HL-60/S4 treated with phorbol 12-myristate 13-acetate at 8.2 ng/mL for 4 days and 3 days (cell line): ENCODE results near the gene MLPH.
"Not testable (repeated sequence)": the region's sequence is repeated elsewhere in the genome, so short reads cannot be mapped to it uniquely, and the experiment has no call there.

Experiments
- in situ Hi-C: fragments of 300-500 bp; cut with MboI; formaldehyde crosslinking; loops from 2 replicates; pipeline ENCODE4 v1.15.0; 2022; ENCODE audit warnings: low sequenced_read_pairs

MLPH gene

DNA sequence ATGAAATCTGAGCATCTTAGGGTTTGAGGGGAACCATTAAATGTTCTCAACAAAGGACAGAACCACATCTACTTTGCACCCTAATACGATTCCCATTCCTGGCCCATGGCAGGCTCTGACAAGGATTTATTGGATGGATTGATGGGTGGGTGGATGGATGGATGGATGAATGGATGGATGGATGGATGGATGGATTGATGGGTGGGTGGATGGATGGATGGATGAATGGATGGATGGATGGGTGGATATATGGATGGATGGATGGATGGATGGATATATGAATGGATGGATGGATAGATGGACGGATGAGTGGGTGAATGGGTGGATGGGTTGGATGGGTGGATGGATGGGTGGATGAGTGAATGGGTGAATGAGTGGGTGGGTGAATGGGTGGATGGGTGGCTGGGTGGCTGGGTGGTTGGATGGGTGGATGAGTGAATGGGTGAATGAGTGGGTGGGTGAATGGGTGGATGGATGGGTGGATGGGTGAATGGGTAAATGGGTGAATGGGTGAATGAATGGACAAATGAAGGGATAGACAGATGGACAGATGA lies 29.6 kb upstream of the MLPH start:
- in situ Hi-C loops: no loop called here

DNA sequence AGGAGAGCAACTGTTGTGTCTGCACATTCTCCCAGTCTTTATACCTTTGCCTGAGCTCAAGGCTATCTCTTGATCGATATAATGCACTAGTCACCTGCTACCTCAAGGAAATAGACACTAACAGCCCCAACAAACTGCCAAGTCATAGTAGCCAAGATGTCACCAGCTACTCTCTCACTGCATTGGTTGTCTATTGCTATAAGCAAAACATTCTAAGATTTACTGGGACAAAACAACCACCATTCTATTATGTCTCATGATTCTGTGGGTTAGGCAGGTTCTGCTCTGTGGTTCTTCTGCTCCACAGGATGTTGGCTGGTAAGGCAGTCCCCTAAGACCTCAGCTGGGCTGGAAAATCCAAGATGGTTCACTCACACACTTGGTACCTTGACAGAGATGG lies 28.5 kb upstream of the MLPH start:
- in situ Hi-C loops: no loop called here

- in situ Hi-C loops: no loop called here
These were observed 27.8 kb upstream of the MLPH start for GRCh38 chr2:237459226-237459625.

DNA sequence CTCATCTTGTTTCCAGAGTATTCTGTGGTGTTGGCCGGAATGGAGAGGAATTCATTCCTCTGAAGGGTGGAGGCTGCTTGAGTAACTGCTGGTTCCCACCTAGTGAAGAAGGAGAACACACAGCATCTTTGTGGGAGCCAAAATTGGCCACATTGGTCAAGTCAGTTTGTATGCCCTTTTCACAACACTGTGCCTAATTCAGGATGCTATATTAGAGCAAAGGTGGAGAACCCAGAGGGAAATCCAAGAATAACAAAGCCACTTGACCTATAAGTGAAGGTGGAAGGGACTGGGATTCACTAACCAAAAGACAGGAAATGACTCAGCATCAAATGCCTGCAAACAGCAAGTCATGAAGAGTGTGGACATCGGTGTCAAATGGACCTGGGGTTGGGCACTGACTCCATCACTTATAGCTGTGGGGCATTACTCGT lies 27.3 kb upstream of the MLPH start:
- in situ Hi-C loops: no loop called here

DNA sequence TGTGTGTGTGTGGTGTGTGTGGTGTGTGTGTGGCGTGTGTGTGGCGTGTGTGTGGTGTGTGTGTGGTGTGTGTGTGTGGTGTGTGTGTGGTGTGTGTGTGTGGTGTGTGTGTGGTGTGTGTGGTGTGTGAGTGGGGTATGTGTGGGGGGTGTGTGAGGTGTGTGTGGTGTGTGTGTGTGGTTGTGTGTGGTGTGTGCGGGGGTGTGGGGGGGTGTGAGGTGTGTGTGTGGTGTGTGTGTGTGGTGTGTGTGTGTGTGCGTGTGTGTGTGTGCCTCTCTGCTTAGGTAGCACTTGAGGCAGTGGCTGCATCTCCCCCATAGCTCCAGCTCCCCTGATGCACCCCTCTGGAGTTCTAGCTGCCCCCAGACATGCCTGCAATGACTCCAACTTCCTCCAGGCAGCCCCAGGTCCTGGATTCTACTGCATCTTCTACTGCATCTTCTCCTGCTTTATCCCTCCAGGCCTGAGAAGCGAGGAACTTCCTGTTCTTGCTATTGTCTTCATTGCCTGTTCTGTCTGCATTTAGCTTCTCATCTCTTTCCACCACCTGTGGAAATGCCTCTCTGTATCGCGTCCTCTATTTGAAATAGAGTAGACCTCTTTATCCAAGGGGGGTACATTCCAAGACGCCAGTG lies 22.2 kb upstream of the MLPH start:
- in situ Hi-C loops: no loop called here

DNA sequence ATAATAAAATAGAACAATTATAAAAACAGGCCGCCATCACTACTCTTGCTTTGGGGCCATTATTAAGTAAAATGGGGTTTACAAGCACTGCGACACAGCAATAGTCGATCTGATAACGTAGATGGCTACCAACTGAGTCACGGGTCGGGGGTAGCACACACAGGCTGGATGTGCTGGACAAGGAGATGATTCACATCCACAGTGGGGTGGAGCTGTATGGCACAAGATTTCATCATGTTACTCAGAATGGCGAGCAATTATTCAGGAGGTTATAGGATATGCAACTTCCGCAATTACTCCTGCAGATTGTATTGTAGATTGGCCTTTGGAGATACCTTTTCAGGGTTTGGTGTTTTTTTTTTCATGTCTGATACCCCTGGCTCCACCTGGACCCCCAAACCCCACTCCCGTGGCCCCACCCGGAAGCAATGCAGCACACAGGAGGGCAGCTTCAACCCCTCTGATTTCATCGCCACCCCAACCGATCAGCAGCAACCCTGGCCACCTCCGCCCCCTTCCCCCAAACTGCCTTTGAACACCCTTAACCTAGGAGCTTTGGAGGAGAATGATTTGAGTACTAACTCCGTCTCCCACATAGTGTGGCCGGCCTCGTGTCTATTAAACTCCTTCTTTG lies 21.4 kb upstream of the MLPH start:
- in situ Hi-C loops: no loop called here

GRCh38 chr2:237466211-237466610 lies 20.8 kb upstream of the MLPH start:
- in situ Hi-C loops: no loop called here

DNA sequence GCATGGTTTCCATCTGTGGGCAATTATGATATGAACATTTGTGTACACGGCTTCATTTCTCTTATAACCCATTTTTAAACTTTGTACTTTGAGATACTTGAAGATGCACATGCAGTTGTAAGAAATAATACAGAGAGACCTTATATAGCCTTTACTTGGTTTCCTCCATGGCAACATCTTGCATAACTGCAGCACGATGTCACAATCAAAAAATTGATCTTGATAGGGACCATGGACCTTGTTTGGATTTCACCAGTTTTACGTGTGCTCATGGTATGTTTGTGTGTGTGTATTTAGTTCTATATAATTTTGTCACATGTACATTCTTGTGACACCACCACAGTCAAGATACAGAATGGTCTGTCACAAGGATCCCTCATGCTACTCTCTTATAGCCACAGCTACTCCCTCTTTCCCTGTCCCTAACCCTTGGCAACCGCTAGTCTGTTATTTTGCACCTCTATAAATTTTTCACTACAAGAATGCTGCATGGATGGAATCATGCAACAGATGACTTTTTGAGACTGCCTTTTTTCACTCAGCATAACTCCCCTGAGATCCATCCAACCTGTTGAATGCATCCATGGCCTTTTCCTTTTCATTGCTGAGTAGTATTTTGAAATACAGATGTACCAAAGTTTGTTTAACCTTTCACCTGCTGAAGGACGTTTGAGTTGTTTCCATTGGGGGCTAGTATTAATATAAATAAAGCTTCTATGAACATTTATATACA lies 19.4 kb upstream of the MLPH start:
- in situ Hi-C loops: no loop called here

DNA sequence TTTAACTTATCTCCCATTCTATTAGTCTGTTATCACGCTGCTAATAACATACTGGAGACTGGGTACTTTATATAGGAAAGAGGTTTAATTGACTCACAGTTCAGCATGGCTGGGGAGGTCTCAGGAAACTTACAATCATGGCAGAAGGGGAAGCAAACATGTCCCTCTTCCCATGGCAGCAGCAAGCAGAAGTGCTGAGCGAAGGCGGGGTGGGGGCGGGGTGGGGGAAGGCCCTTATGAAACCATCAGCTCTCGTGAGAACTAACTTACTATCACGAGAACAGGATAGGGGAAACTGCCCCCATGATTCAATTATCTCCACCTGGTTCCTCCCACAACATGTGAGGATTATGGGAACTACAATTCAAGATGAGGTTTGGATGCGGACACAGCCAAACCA lies 17.6 kb upstream of the MLPH start:
- in situ Hi-C loops: not testable (repeated sequence)

GRCh38 chr2:237469849-237470248 lies 17.2 kb upstream of the MLPH start:
- in situ Hi-C loops: no loop called here

DNA sequence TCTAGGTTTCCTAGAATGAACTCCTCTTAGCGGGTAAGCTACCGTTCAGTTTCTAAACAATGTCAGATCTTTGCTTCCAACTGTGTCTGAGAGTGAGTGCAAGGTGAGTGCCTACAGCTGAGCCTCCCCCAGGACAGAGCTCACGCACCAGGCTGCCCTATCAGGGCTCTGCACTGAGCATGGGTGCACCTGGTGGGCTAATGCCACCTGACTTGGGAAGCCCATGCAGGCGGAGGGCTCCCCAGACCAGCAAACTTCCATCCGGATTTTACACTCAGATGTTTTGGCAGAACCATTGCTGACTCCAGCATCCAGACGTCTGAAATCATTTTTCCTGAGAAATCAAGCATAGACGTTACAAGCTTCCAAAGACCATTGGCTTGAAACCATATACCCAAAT lies 16.1 kb upstream of the MLPH start:
- in situ Hi-C loops: no loop called here

GRCh38 chr2:237471438-237472186 lies 15.4 kb upstream of the MLPH start:
- in situ Hi-C loops: no loop called here

GRCh38 chr2:237472187-237472712 lies 14.8 kb upstream of the MLPH start:
- in situ Hi-C loops: no loop called here

GRCh38 chr2:237472909-237473877 lies 13.9 kb upstream of the MLPH start:
- in situ Hi-C loops: no loop called here

- in situ Hi-C loops: no loop called here
These were observed 13.1 kb upstream of the MLPH start for GRCh38 chr2:237473878-237474441.

GRCh38 chr2:237474442-237474911 lies 12.6 kb upstream of the MLPH start:
- in situ Hi-C loops: no loop called here

- in situ Hi-C loops: no loop called here
These were observed 11.9 kb upstream of the MLPH start for GRCh38 chr2:237474931-237475703.

DNA sequence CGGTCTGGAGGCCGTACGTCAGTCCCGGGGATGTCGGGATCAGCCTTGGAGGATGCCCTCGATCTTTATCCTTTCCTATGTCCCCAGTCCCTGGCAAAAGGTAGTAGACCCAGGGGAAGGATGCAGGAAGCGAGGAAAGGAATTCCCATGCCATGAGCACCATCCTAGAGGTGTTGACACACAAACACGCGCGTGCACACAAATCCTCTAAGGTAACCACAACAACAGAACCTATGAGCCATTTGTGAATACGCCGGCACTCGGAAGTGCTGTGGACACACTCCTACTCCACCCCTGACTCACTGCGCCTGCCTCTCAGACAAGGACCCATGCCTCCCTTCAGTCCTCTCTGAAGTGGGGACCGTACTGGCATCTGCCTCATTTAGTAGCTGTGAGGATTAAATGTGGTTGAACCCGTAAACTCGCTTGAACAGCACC lies 11.3 kb upstream of the MLPH start:
- in situ Hi-C loops: no loop called here

- in situ Hi-C loops: no loop called here
These were observed 9.0 kb upstream of the MLPH start for GRCh38 chr2:237478095-237478494.
